Activated CD8-positive, alpha-beta memory T cell treated with anti-CD3 and anti-CD28 coated beads for 24 hours (primary cell): ENCODE results near the gene ARMH2.
"Not testable (repeated sequence)": the region's sequence is repeated elsewhere in the genome, so short reads cannot be mapped to it uniquely, and the experiment has no call there.

Experiments
- DNase-seq: peaks from one replicate; pipeline ENCODE4 v3.0.0-alpha.2; 2020

ARMH2 gene

DNA sequence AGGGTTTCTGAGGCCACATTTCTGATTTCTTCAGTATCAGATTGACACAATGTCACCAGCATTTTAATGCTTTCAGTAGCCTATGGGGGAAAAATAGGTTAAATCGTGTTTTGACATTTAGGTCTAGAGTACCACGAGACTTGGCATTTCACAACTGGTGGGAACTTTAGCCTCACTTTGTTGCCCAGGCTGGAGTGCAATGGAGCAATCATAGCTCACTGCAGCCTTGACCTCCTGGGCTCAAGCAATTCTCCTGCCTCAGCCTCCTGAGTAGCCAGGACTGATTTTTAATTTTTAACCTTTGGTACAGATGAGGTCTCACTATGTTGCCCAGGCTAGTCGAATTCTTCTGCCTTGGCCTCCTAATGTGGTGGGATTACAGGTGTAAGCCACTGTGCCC lies 11.0 kb upstream of the ARMH2 start:
- DNase-seq = no peak

DNA sequence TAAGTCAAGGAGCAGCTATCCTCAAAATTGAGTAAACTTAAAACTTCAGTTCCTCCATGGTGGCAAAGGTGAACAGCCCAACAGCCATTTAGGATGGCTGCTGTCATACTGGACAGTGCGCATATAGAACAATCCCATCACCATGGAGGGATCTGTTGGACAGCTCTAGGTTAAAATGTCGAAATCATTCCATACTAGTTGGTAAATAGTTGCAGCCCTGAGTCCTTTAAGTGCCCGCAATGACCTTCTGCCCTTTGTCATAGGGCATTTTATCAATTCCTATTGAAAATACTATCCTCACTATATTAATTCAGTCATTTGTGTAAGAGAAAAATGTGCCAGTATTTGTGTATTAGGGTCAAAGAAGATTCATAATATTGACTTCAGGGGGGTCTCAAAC lies 8.9 kb upstream of the ARMH2 start:
- no peak for DNase-seq

- DNase-seq = no peak
Observed at GRCh38 chr6:24802271-24803059, 3.7 kb upstream of the ARMH2 start.

- no peak for DNase-seq
Observed at GRCh38 chr6:24799541-24799915, 811 bp upstream of the ARMH2 start.

GRCh38 chr6:24797596-24798216 lies 1.0 kb downstream of the ARMH2 start:
- DNase-seq = no peak

GRCh38 chr6:24796616-24797290 lies 2.0 kb downstream of the ARMH2 start:
- DNase-seq = no peak

DNA sequence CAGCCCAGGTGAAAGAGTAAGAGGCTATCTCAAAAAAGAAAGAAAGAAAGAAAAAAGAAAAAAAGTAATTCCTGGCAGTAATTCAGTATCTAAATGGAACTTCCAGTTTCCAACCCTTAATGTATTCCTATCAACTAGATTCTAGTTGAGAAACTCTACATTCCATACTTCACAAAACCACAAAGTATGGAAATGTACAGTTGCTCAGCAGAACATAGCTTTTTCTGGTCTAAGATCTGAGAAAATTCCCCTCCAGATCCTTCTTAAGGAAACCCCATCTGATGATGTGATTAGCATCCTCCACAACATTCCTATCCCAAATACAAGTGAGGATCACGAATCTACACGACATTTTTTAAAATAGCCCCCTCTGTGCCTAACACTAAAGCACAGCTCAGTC lies 3.6 kb downstream of the ARMH2 start:
- DNase-seq = no peak

DNA sequence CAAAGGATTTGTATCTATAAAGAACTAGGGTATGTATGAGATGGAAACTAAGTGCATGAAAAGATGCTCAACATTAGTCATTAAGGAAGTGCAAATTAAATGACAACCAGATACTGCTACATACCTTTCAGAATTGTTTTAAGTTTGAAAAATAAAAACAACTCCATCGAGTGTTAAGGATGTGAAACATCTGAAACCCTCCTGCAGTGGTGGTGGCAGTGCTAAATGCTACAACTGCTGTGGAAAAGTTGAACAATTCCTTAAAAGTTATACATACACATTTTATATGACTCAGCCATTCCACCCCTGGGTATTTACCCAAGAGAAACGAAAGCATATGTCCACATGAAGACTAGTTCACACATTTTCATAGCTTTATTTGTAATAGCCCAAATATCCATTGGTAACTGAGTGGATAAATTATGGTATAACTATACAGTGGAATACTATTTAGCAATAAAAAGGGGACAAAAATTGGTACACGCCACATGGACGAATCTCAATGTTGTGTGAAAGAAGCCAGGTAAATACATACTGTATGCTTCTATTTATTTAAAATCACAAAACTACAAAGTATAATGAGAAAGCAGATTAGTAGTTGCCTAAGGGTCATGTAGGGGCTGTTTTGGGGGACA lies 10.6 kb downstream of the ARMH2 start:
- no peak for DNase-seq

DNA sequence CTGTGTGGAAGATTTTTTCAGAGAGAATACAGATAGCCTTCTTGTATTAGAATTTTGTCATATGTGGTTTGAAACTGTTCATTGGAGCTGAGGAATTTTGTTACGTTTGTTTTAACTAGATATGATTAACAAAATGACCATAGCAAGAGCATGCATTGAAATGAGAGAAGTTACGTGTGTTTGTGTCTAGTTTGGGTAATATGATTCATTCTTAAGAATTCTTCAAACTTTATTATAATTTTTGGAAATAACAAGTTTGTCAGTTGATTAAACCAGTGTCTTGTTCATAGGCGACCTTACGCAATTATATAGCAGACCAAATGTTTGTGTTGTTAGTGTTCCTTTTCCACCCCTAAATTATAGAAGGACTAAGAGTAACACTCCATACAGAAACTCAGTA lies 18.5 kb downstream of the ARMH2 start:
- no peak for DNase-seq

GRCh38 chr6:24779416-24780016 lies 19.2 kb downstream of the ARMH2 start:
- no peak for DNase-seq

DNA sequence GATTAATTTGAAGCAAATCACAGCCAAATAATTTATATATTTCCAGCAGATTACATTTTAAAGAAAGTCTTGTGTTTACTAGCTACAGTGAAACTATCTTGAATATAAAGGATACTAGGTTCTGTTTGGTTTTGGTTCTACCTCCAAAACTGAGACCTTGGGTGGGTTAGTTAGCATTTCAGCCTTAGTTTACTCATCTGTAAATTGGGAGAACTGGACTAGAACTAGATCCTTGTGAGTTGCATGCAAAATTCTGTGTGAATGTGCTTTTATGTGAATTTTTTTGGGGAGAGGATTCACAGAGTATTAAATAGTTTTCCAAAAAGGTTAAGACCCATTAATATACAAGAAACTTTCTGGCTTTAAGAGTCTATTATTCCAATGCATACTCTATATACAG lies 19.8 kb downstream of the ARMH2 start:
- no peak for DNase-seq

- no peak for DNase-seq
Observed at GRCh38 chr6:24778121-24778520, 20.6 kb downstream of the ARMH2 start.

DNA sequence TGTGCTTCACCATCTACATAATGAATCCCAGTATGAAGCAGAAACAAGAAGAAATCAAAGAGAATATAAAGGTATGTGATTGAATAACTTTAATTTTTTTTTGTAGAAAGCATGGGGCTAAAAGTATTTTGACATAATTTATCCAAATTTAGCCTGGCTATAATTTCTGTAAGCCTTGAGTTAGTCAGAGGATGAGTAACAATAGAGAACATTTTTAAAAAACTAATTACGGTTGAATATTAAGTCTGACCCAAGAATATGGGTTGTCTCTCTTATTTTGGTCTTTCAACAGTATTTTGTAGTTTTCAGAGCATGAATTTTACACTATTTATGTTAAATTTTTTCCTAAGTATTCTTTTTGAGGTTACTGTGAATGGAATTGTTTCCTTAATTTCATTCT lies 21.5 kb downstream of the ARMH2 start:
- DNase-seq = no peak

GRCh38 chr6:24775520-24776058 lies 23.1 kb downstream of the ARMH2 start:
- DNase-seq = no peak

DNA sequence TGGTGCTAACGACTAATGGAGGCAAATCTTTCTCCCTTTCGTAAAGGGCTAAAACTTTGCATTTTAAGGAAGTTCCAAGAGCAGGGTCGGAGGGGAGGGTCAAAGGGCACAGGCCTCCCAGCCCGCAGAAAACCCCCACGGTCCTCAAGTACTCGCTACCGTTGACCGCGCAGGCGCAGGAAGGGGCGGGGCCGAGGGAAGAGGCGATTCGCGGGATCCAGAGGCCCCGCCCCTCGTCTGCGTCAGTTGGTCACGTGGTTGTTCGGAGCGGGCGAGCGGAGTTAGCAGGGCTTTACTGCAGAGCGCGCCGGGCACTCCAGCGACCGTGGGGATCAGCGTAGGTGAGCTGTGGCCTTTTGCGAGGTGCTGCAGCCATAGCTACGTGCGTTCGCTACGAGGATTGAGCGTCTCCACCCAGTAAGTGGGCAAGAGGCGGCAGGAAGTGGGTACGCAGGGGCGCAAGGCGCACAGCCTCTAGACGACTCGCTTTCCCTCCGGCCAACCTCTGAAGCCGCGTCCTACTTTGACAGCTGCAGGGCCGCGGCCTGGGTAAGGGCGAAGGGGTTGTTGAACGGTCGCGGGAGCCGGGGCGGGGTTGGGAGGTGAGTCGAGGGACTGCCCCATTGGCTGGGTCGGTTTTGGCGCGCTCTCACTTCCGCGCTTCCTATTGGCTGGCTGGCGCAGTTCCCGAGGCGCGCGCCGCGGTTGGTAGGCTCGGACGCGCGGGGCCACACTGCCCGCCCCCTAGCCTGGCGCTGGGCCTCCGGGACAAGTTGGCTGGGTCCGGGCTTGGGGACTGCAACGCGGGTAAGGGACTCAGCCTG lies 23.8 kb downstream of the ARMH2 start, which contains the start of gene GMNN:
GMNN (plus strand) TSS at position 242 of the 824 bp plus-strand sequence. CDS start 2,310 bp downstream, outside the sequence.
- DNase-seq = peak; percentile 99

- DNase-seq = no peak
Observed at GRCh38 chr6:24768361-24768760, 30.4 kb downstream of the ARMH2 start.

GRCh38 chr6:24766680-24767462 lies 31.8 kb downstream of the ARMH2 start:
- DNase-seq = no peak

DNA sequence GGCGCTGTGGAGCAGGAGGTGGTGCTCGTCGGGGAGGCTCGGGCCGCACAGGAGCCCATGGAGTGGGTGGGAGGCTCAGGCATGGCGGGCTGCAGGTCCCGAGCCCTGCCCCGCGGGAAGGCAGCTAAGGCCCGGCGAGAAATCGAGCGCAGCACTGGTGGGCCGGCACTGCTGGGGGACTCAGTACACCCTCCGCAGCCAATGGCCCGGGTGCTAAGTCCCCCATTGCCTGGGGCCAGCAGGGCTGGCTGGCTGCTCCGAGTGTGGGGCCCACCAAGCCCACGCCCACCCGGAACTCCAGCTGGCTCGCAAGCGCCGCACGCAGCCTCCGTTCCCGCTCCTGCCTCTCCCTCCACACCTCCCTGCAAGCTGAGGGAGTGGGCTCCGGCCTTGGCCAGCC lies 32.7 kb downstream of the ARMH2 start:
- DNase-seq = not testable (repeated sequence)

- not testable (repeated sequence) for DNase-seq
Observed at GRCh38 chr6:24764833-24765828, 33.6 kb downstream of the ARMH2 start.

- DNase-seq = no peak
Observed at GRCh38 chr6:24763578-24763977, 35.1 kb downstream of the ARMH2 start.
